Fibroblast of the aortic adventitia (primary cell): ENCODE measurements around the gene MXD3. TPM values are rescaled to one million over a fixed set of nuclear protein-coding genes. Genes with fewer than 3 reads are reported as not detected.

Experiments
- DNase-seq: peaks from one replicate; pipeline ENCODE4 v3.0.0-alpha.2; 2010; ENCODE audit warnings: low read depth
- H3K4me3 ChIP-seq: 2 replicates; pipeline ENCODE4 v1.5.1; 2011; ENCODE audit warnings: low read depth, mild to moderate bottlenecking, control low read depth, low read length, moderate library complexity
- CTCF ChIP-seq: IDR thresholded peaks from 2 replicates; pipeline ENCODE4 v1.5.1; 2011; ENCODE audit warnings: mild to moderate bottlenecking, low read length, control low read depth, inconsistent platforms; ENCODE audit not compliant: insufficient read depth
- total RNA-seq: library from RNA; depleted of rRNA; stranded (reverse); fragments of >200 nt; gene quantifications from 2 replicates; pipeline ENCODE4 v1.2.3, GENCODE V29; 2012; ENCODE audit warnings: low replicate concordance

MXD3 gene
- total RNA-seq, 1 donor: 17.5 TPM

GRCh38 chr5:177335701-177336065 lies 24.0 kb upstream of the MXD3 start:
- TF ChIP-seq CTCF: no peak
- no peak for DNase-seq
- no peak overlapping the region for H3K4me3 ChIP-seq

- no peak for TF ChIP-seq CTCF
Observed at GRCh38 chr5:177334781-177335700, 23.3 kb upstream of the MXD3 start.

GRCh38 chr5:177334155-177334551 lies 22.5 kb upstream of the MXD3 start:
- no peak for TF ChIP-seq CTCF
- DNase-seq: peak; percentile 5
- no peak overlapping the region for H3K4me3 ChIP-seq

More at GRCh38 chr5:177334781-177335700, 23.3 kb upstream of the MXD3 start:
- no peak overlapping the region for H3K4me3 ChIP-seq
- no peak for DNase-seq

- TF ChIP-seq CTCF: no peak
- no peak for DNase-seq
- H3K4me3 ChIP-seq: no peak overlapping the region
Observed at GRCh38 chr5:177333420-177334154, 21.9 kb upstream of the MXD3 start.

- no peak for TF ChIP-seq CTCF
- no peak for DNase-seq
- H3K4me3 ChIP-seq: no peak overlapping the region
Observed at GRCh38 chr5:177332896-177333260, 21.2 kb upstream of the MXD3 start.

- no peak overlapping the region for H3K4me3 ChIP-seq
- DNase-seq: no peak
- no peak for TF ChIP-seq CTCF
Observed at GRCh38 chr5:177332031-177332895, 20.6 kb upstream of the MXD3 start.
